Vagina (tissue), 2 donors: Measurements from ENCODE around the gene PPP1R13B. TPM values are rescaled to one million over a fixed set of nuclear protein-coding genes. Genes with fewer than 3 reads are reported as not detected.

ENCODE experiments used
- DNase-seq, 2 donors: peaks; one replicate each; pipeline ENCODE4 v3.0.0-alpha.2; 2017; ENCODE audit errors: extremely low spot score in 2 of 2
- H3K27ac ChIP-seq: fragments of 200-600 bp; sonication (generic); one replicate; pipeline ENCODE4 v1.5.1; 2019
- H3K27me3 ChIP-seq: fragments of 200-600 bp; sonication (generic); one replicate; pipeline ENCODE4 v1.5.1; 2019
- H3K36me3 ChIP-seq, 2 donors: fragments of 200-600 bp; sonication (generic); one replicate each; pipeline ENCODE4 v1.5.1; 2017 to 2019
- H3K4me1 ChIP-seq: fragments of 200-600 bp; sonication (generic); one replicate; pipeline ENCODE4 v1.5.1; 2019
- H3K4me3 ChIP-seq, 2 donors: fragments of 200-600 bp; sonication (generic); 1 replicate in 1 of 2; 2 replicates in 1 of 2; pipeline ENCODE4 v1.5.1; 2016 to 2019
- H3K9me3 ChIP-seq: fragments of 200-600 bp; sonication (generic); one replicate; pipeline ENCODE4 v1.5.1; 2019
- CTCF ChIP-seq, 3 experiments: fragments of 450-650 bp in 2 of 3; fragments of 200-600 bp in 1 of 3; sonication (generic) in 1 of 3; IDR thresholded peaks; one replicate each; pipeline ENCODE4 v1.5.1; 2017 to 2019; ENCODE audit warnings: antibody characterized with exemption in 3 of 3, mild to moderate bottlenecking in 2 of 3, moderate library complexity in 2 of 3
- POLR2A ChIP-seq, 2 donors: fragments of 450-650 bp; IDR thresholded peaks; one replicate each; pipeline ENCODE4 v1.6.1; 2017; ENCODE audit warnings: antibody characterized with exemption in 2 of 2, mild to moderate bottlenecking in 2 of 2, moderate library complexity in 2 of 2
- POLR2AphosphoS5 ChIP-seq, 2 donors: sonication (generic); formaldehyde crosslinking; IDR thresholded peaks; one replicate each; pipeline ENCODE4 v1.9.0; 2017; ENCODE audit warnings: antibody characterized with exemption in 2 of 2, mild to moderate bottlenecking in 2 of 2, low read depth in 1 of 2; ENCODE audit not compliant: insufficient read depth in 1 of 2
- intact Hi-C: fragments of 100-400 bp; cut with DNase I; formaldehyde crosslinking; loops from one replicate; pipeline ENCODE4 v1.15.1; 2023
- total RNA-seq: library from RNA; depleted of rRNA; stranded (reverse); fragments of >200 nt; gene quantifications from one replicate; pipeline ENCODE4 v1.2.3, GENCODE V29; 2016

The PPP1R13B gene
- total RNA-seq, 1 donor from 2014 or later, result 34.1 TPM

- no peak for DNase-seq
- no peaks in the 10 kb centered on the region for H3K36me3 ChIP-seq
- no peak for TF ChIP-seq POLR2AphosphoS5 (IDR thresholded peaks at IDR 0.05; ENCODE audit: insufficient read depth in 1 of 2, low read depth in 1 of 2)
- TF ChIP-seq POLR2A (IDR thresholded peaks at IDR 0.05), result no peak
- no peak for TF ChIP-seq CTCF (IDR thresholded peaks at IDR 0.05)
- H3K27ac ChIP-seq, result peak overlapping the region; percentile 22
- H3K9me3 ChIP-seq, result no peaks in the 10 kb centered on the region
- intact Hi-C loops, result no loop called here
- no peak overlapping the region for H3K4me3 ChIP-seq
- H3K4me1 ChIP-seq, result peaks cover 82% of the 10 kb centered on the region
- H3K27me3 ChIP-seq, result no peaks in the 10 kb centered on the region
These were observed 134.6 kb downstream of the PPP1R13B start for GRCh38 chr14:103712633-103713247.

- H3K36me3 ChIP-seq, result peaks cover 0 to under 1% of the 10 kb centered on the region in 2 donors
- H3K27ac ChIP-seq, result peak overlapping the region; percentile 22
- H3K4me3 ChIP-seq, result peak overlapping the region in 1 of 2 donors; percentile 0
- intact Hi-C loops, result no loop called here
- peaks cover 82% of the 10 kb centered on the region for H3K4me1 ChIP-seq
- H3K27me3 ChIP-seq, result no peaks in the 10 kb centered on the region
- DNase-seq, result no peak
- peak; percentile 42 to 52 for TF ChIP-seq POLR2AphosphoS5 (IDR thresholded peaks at IDR 0.05; ENCODE audit: insufficient read depth in 1 of 2, low read depth in 1 of 2)
- no peak for TF ChIP-seq POLR2A (IDR thresholded peaks at IDR 0.05)
- no peak for TF ChIP-seq CTCF (IDR thresholded peaks at IDR 0.05)
- H3K9me3 ChIP-seq, result no peaks in the 10 kb centered on the region
These were observed 135.6 kb downstream of the PPP1R13B start for GRCh38 chr14:103711516-103712431.

GRCh38 chr14:103710771-103711377, 136.5 kb downstream of the PPP1R13B start:
- intact Hi-C loops, result no loop called here
- TF ChIP-seq CTCF (IDR thresholded peaks at IDR 0.05) (no peak), POLR2AphosphoS5 (IDR thresholded peaks at IDR 0.05; ENCODE audit: insufficient read depth in 1 of 2, low read depth in 1 of 2) (peak in 1 of 2 donors; percentile 61), POLR2A (IDR thresholded peaks at IDR 0.05) (no peak)
- H3K27me3 ChIP-seq, result no peaks in the 10 kb centered on the region
- peaks cover 0 to 5% of the 10 kb centered on the region in 2 donors for H3K36me3 ChIP-seq
- no peak overlapping the region for H3K4me3 ChIP-seq
- peaks cover 78% of the 10 kb centered on the region for H3K4me1 ChIP-seq
- DNase-seq, result no peak
- no peaks in the 10 kb centered on the region for H3K9me3 ChIP-seq
- H3K27ac ChIP-seq, result peak overlapping the region; percentile 22

GRCh38 chr14:103709814-103710213, 137.6 kb downstream of the PPP1R13B start:
- intact Hi-C loops, result no loop called here
- DNase-seq, result no peak
- no peaks in the 10 kb centered on the region for H3K9me3 ChIP-seq
- TF ChIP-seq CTCF (IDR thresholded peaks at IDR 0.05) (no peak), POLR2AphosphoS5 (IDR thresholded peaks at IDR 0.05; ENCODE audit: insufficient read depth in 1 of 2, low read depth in 1 of 2) (no peak), POLR2A (IDR thresholded peaks at IDR 0.05) (no peak)
- peaks cover 0 to 5% of the 10 kb centered on the region in 2 donors for H3K36me3 ChIP-seq
- H3K27me3 ChIP-seq, result no peaks in the 10 kb centered on the region
- no peak overlapping the region for H3K27ac ChIP-seq
- peaks cover 75% of the 10 kb centered on the region for H3K4me1 ChIP-seq
- H3K4me3 ChIP-seq, result no peak overlapping the region
